GM23248 (cell line): Measurements from ENCODE around the gene CAMK1. TPM values are rescaled to one million over a fixed set of nuclear protein-coding genes. Genes with fewer than 3 reads are reported as not detected.

Experiments used
- DNase-seq: peaks from one replicate; pipeline ENCODE4 v3.0.0-alpha.2; 2015
- H2AFZ ChIP-seq: fragments of 200-600 bp; sonication (generic); 2 replicates; pipeline ENCODE4 v1.6.1; 2016; ENCODE audit warnings: antibody characterized with exemption
- H3F3A ChIP-seq: fragments of 200-600 bp; sonication (generic); 2 replicates; pipeline ENCODE4 v1.6.1; 2016; ENCODE audit warnings: mild to moderate bottlenecking, antibody characterized with exemption, mixed run types; ENCODE audit not compliant: insufficient read depth
- H3K27ac ChIP-seq: fragments of 200-600 bp; sonication (generic); 2 replicates; pipeline ENCODE4 v1.5.1; 2016; ENCODE audit warnings: mild to moderate bottlenecking
- H3K27me3 ChIP-seq: fragments of 200-600 bp; sonication (generic); replicated peaks from 2 replicates; pipeline ENCODE4 v1.6.1; 2016; ENCODE audit warnings: mild to moderate bottlenecking; ENCODE audit not compliant: insufficient read depth
- H3K36me3 ChIP-seq: fragments of 200-600 bp; sonication (generic); 2 replicates; pipeline ENCODE4 v1.6.1; 2016; ENCODE audit warnings: low read depth, mild to moderate bottlenecking
- H3K4me1 ChIP-seq: fragments of 200-600 bp; sonication (generic); 2 replicates; pipeline ENCODE4 v1.6.1; 2016; ENCODE audit warnings: mild to moderate bottlenecking; ENCODE audit not compliant: insufficient read depth
- H3K4me2 ChIP-seq: fragments of 200-600 bp; sonication (generic); one replicate; pipeline ENCODE4 v1.6.1; 2016; ENCODE audit warnings: mild to moderate bottlenecking; ENCODE audit not compliant: unreplicated experiment
- H3K4me3 ChIP-seq: fragments of 200-600 bp; sonication (generic); 2 replicates; pipeline ENCODE4 v1.5.1; 2016; ENCODE audit warnings: mild to moderate bottlenecking
- H3K79me2 ChIP-seq: fragments of 200-600 bp; sonication (generic); 2 replicates; pipeline ENCODE4 v1.6.1; 2016; ENCODE audit warnings: mild to moderate bottlenecking; ENCODE audit not compliant: insufficient read depth
- H3K9ac ChIP-seq: fragments of 200-600 bp; sonication (generic); 2 replicates; pipeline ENCODE4 v1.6.1; 2016; ENCODE audit warnings: mild to moderate bottlenecking
- H3K9me2 ChIP-seq: fragments of 200-600 bp; sonication (generic); 2 replicates; pipeline ENCODE4 v1.6.1; 2016; ENCODE audit warnings: mixed run types, mild to moderate bottlenecking, moderate library complexity; ENCODE audit not compliant: insufficient read depth
- H3K9me3 ChIP-seq: fragments of 200-600 bp; sonication (generic); one replicate; pipeline ENCODE4 v1.6.1; 2017; ENCODE audit warnings: low read depth
- H4K20me1 ChIP-seq: fragments of 200-600 bp; sonication (generic); 2 replicates; pipeline ENCODE4 v1.6.0; 2016; ENCODE audit not compliant: insufficient read depth
- EZH2 ChIP-seq: fragments of 200-600 bp; sonication (generic); IDR thresholded peaks from 2 replicates; pipeline ENCODE4 v1.6.1; 2018; ENCODE audit warnings: antibody characterized with exemption, mild to moderate bottlenecking; ENCODE audit not compliant: insufficient read depth, poor library complexity, severe bottlenecking
- EZH2phosphoT487 ChIP-seq: fragments of 200-600 bp; sonication (generic); IDR thresholded peaks from 2 replicates; pipeline ENCODE4 v1.6.1; 2018; ENCODE audit warnings: antibody characterized with exemption, moderate library complexity, mild to moderate bottlenecking, low read depth; ENCODE audit not compliant: insufficient read depth
- WGBS, 2 experiments: methylation state at CpG; one replicate each; pipeline ENCODE4 v1.1.6; 2015 to 2017; ENCODE audit warnings: low lambda C conversion rate in 2 of 2, low coverage in 1 of 2; ENCODE audit errors: missing lambda C conversion rate in 2 of 2; 5-methylcytosine and 5-hydroxymethylcytosine counted together
- in situ Hi-C: fragments of 300-500 bp; cut with MboI; formaldehyde crosslinking; loops from 2 replicates; pipeline ENCODE4 v1.15.0; 2020
- polyA plus RNA-seq: library from polyadenylated mRNA; unstranded; fragments of >200 nt; fragmentation: Nextera tagmentation; extraction: Ambion mirVana; gene quantifications from 2 replicates; pipeline ENCODE4 v1.2.1, GENCODE V29; 2016
- total RNA-seq: library from RNA; depleted of rRNA; stranded (reverse); fragments of >200 nt; shearing (Covaris generic); gene quantifications from 2 replicates; pipeline ENCODE4 v1.2.3, GENCODE V29; 2014

The CAMK1 gene
- total and polyA plus RNA-seq, 2 experiments from 2014 or later = 26.9 to 28.3 TPM

DNA sequence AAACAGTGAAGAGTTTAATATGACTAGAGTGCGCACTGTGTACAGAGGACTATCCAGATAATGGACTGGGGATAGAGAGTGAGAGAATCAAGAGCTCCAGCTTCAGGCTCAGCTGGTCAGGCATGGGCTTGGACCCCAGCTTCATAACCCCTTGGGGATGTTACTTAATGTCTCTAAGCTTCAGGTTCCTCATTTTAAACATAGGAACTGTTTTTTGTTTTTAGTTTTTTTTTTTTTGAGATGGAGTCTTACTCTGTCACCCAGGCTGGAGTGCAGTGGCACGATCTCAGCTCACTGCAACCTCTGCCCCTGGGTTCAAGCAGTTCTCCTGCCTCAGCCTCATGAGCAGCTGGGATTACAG is 48.1 kb downstream of the CAMK1 start:
- in situ Hi-C loops = no loop called here
- Histone ChIP-seq H3K79me2 (no peaks in the 10 kb centered on the region), H4K20me1 (no peaks in the 10 kb centered on the region), H3K27me3 (no peaks in the 10 kb centered on the region), H3K4me1 (peaks cover 7% of the 10 kb centered on the region; the same call in 1 of the 2 replicates), H3K36me3 (no peaks in the 10 kb centered on the region), H3K27ac (no peak overlapping the region), H3K9me3 (no peaks in the 10 kb centered on the region), H3K4me3 (no peak overlapping the region), H3K9me2 (no peaks in the 10 kb centered on the region), H3K9ac (no peak overlapping the region), H2AFZ (no peak overlapping the region), H3K4me2 (no peak overlapping the region), H3F3A (peaks cover 9% of the 10 kb centered on the region)
- no peak for TF ChIP-seq EZH2
- no peak for TF ChIP-seq EZH2phosphoT487
- 94 to 100% methylated on average over 2 of the region's 2 CpGs for WGBS, 2 experiments
- DNase-seq = no peak

DNA sequence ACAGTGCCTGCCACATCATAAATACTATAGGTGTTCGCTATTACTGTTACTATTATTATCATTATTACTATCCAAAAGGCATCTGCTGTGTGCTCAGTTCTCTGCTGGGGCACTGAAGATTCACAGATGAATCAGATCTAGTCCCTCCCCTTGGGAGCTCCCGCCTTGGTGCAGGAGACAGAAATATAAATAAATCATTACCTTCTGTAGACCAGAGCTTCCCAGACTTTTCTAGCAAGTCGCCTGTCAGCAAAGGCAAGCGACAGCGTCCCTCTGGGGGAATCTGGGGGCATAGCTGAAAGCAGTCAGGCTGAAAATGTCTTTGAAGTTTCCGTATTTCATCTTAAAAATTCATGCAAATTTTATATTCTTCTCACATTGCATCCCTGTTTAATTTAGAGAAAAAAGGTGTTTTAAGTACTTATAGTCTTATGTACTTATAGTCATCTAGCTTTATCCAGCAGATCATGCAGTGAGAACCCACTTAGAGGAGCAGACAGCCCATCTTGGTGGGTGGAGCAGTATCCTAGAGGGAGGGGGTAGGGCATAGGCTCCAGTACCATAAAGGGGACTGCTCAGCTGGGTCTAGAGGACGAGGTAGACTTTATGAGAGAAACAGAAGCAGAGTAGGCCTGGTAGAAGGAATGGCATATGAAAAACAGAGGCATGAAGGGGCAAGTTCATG is 48.6 kb downstream of the CAMK1 start:
- in situ Hi-C loops = no loop called here
- no peak overlapping the region for H2AFZ ChIP-seq
- DNase-seq = peak; percentile 63
- H3K9ac ChIP-seq = no peak overlapping the region
- H3K4me2 ChIP-seq = peak overlapping the region; percentile 27
- H3K79me2 ChIP-seq = no peaks in the 10 kb centered on the region
- 14 to 18% methylated on average over 7 of the region's 7 CpGs for WGBS, 2 experiments
- H4K20me1 ChIP-seq = no peaks in the 10 kb centered on the region
- no peak overlapping the region for H3K4me3 ChIP-seq
- no peaks in the 10 kb centered on the region for H3K9me2 ChIP-seq
- H3K4me1 ChIP-seq = peaks cover 8% of the 10 kb centered on the region; the same call in 1 of the 2 replicates
- peaks cover 9% of the 10 kb centered on the region for H3F3A ChIP-seq
- no peaks in the 10 kb centered on the region for H3K36me3 ChIP-seq
- no peak overlapping the region for H3K27ac ChIP-seq
- H3K27me3 ChIP-seq = no peaks in the 10 kb centered on the region
- TF ChIP-seq EZH2 (no peak), EZH2phosphoT487 (no peak)
- H3K9me3 ChIP-seq = no peaks in the 10 kb centered on the region

GRCh38 chr3:9718118-9718517 is 51.6 kb downstream of the CAMK1 start:
- peaks cover 14% of the 10 kb centered on the region for H3F3A ChIP-seq
- no peak overlapping the region for H3K9ac ChIP-seq
- in situ Hi-C loops = no loop called here
- H3K36me3 ChIP-seq = no peaks in the 10 kb centered on the region
- WGBS, 2 experiments = 59 to 73% methylated on average over 4 of the region's 4 CpGs
- TF ChIP-seq EZH2phosphoT487 (no peak), EZH2 (no peak)
- no peak overlapping the region for H3K4me2 ChIP-seq
- no peak overlapping the region for H3K27ac ChIP-seq
- H3K79me2 ChIP-seq = no peaks in the 10 kb centered on the region
- H3K9me3 ChIP-seq = no peaks in the 10 kb centered on the region
- no peak overlapping the region for H2AFZ ChIP-seq
- no peak overlapping the region for H3K4me3 ChIP-seq
- no peak for DNase-seq
- H4K20me1 ChIP-seq = no peaks in the 10 kb centered on the region
- H3K27me3 ChIP-seq = no peaks in the 10 kb centered on the region
- peaks cover 11% of the 10 kb centered on the region for H3K4me1 ChIP-seq
- no peaks in the 10 kb centered on the region for H3K9me2 ChIP-seq

- no peaks in the 10 kb centered on the region for H3K79me2 ChIP-seq
- no peak for DNase-seq
- H3K9ac ChIP-seq = no peak overlapping the region
- H2AFZ ChIP-seq = no peak overlapping the region
- in situ Hi-C loops = no loop called here
- peaks cover 11% of the 10 kb centered on the region for H3K4me1 ChIP-seq
- no peaks in the 10 kb centered on the region for H3K27me3 ChIP-seq
- H3K36me3 ChIP-seq = no peaks in the 10 kb centered on the region
- 78% methylated on average over 1 of the region's 1 CpG for WGBS, 2 experiments
- no peaks in the 10 kb centered on the region for H3K9me2 ChIP-seq
- no peaks in the 10 kb centered on the region for H4K20me1 ChIP-seq
- peaks cover 14% of the 10 kb centered on the region for H3F3A ChIP-seq
- H3K4me2 ChIP-seq = no peak overlapping the region
- no peak for TF ChIP-seq EZH2
- H3K4me3 ChIP-seq = no peak overlapping the region
- no peak overlapping the region for H3K27ac ChIP-seq
- no peaks in the 10 kb centered on the region for H3K9me3 ChIP-seq
These were observed 52.2 kb downstream of the CAMK1 start for GRCh38 chr3:9717563-9717962.
